HG03139 (cell line): ENCODE data around the gene AFAP1L2.

ENCODE experiments used
- ATAC-seq: cut with Tn5 transposase; IDR thresholded peaks from one replicate; pipeline ENCODE4 v1.9.1; 2021; ENCODE audit not compliant: unreplicated experiment

Gene AFAP1L2

GRCh38 chr10:114246679-114247305 is 157.5 kb downstream of the AFAP1L2 start:
- no peak for ATAC-seq

GRCh38 chr10:114245121-114245791 is 159.0 kb downstream of the AFAP1L2 start:
- no peak for ATAC-seq
